ENCODE measurements around the gene UNC45A. TPM values are rescaled to one million over a fixed set of nuclear protein-coding genes. Genes with fewer than 3 reads are reported as not detected.

Gene UNC45A
- total RNA-seq, 1 donor from 2014 or later = 25.8 TPM

DNA sequence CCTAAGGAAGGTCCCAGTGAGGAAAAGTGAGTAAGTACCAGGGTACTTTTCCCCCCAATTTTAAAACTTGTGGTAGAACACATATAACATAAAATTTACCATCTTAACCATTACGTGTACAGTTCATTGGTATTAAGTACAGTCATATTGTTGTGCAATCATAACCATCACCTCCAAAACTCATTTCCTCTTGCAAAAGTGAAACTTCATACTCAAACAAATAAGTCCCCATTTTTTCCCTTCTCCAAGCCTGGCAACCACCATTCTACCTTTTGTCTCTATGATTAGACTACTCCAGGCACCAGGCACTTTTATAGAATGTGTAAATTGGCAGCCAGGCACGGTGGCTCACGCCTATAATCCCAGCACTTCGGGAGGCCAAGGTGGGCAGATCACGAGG, 47.0 kb downstream of the UNC45A start:
- DNase-seq (ENCODE audit: missing footprints) = no peak
- intact Hi-C loops (cut with DNase I) = no loop called here
- no peak for ATAC-seq

DNA sequence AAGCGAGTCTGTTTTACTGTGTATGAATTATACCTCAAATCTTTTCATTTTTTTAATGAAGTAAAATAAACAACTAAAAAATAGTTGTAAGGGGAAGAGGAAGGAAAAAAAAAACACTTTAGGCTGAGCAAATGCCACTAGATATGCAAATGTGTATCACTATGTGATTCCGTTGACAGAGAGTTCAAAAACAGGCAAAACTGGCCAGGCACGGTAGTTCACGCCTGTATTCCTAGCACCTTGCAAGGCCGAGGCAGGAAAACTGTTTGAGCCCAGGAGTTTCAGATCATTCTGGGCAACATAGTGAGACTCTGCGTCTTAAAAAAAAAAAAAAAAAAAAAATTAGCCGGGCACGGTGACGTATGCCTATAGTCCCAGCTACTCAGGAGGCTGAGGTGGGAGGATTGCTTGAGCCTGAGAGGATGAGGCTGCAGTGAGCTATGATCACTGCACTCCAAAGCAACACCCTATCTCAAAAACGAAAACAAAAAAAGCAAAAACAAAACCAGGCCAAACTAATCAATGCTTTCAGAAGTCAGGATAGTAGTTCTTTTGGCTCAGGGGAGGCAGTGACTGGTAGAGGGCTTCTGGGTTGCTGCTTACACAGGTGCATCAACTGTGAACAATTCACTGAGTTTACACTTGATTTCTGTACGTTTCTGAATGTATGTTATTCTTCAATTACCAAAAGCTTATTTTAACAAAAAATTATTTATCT, 51.9 kb downstream of the UNC45A start:
- ATAC-seq = no peak
- no peak for DNase-seq (ENCODE audit: missing footprints)
- intact Hi-C loops (cut with DNase I) = no loop called here

- DNase-seq (ENCODE audit: missing footprints) = no peak
- no peak for ATAC-seq
- intact Hi-C loops (cut with DNase I) = no loop called here
These were observed 52.6 kb downstream of the UNC45A start for GRCh38 chr15:90987561-90988141.

- no peak for DNase-seq (ENCODE audit: missing footprints)
- intact Hi-C loops (cut with DNase I) = no loop called here
- ATAC-seq = no peak
These were observed 53.2 kb downstream of the UNC45A start for GRCh38 chr15:90988296-90988695.

DNA sequence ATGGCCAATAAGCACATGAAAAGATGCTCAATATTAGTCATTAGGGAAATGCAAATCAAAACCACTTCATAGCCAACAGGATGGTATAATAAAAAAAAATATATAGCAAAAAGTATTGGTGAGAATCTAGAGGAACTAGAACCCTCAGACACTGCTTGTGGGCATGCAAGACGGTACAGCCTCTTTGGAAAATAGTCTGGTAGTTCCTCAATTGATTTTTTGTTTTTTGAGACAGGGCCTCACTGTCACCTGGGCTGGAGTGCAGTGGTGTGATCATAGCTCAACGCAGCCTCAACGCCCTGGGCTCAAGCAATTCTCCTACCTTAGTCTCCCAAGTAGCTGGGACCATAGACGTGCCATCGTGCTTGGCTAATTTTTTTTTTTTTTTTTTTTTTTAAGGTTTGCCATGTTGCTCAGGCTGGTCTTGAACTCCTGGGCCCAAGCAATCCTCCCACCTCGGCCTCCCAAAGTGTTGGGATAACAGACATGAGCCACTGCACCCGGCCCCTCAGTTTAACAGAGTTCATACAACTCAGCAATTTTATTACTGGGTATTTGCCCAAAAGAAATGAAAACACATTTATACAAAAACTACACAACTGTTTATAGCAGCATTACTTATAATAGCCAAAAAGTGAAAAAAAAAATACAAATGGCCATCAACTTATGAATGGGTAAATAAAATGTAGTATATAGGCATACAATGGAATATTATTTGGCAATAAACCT, 54.1 kb downstream of the UNC45A start:
- intact Hi-C loops (cut with DNase I) = no loop called here
- no peak for DNase-seq (ENCODE audit: missing footprints)
- no peak for ATAC-seq

DNA sequence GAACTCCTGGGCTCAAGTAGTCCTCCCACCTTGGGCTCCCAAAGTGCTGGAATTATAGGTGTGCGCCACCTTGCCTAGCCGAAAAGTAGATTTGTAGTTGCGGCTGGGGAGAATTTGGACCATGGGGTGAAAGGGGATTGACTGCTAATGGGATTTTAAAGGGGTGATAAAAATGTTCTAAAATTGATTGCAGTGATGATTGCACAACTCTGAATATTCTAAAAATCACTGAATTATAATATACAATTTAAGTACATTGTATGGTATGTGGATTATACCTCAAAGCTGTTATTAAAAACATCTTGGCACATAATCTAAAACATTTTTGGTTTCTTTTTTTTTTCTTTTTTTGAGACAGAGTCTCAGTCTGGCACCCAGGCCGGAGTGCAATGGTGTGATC, 55.4 kb downstream of the UNC45A start:
- DNase-seq (ENCODE audit: missing footprints) = no peak
- ATAC-seq = no peak
- intact Hi-C loops (cut with DNase I) = loop anchor here (5.0 kb wide), 1 partner anchor 33 kb away; no protein-coding TSS in a partner anchor

- ATAC-seq (no peak), DNase-seq (ENCODE audit: missing footprints) (no peak)
- intact Hi-C loops (cut with DNase I) = loop anchor here (5.0 kb wide), 1 partner anchor 34 kb away; no protein-coding TSS in a partner anchor
These were observed 56.7 kb downstream of the UNC45A start for GRCh38 chr15:90991587-90992285.

- ATAC-seq = peak; percentile 14
- intact Hi-C loops (cut with DNase I) = loop anchor here (1.0 to 5.0 kb wide), 2 partner anchors 28 to 37 kb away; partner anchors contain the start of gene VPS33B
- peak; percentile 64 for DNase-seq (ENCODE audit: missing footprints)
These were observed 59.0 kb downstream of the UNC45A start for GRCh38 chr15:90994059-90994416.

- ATAC-seq (peak; percentile 100), DNase-seq (ENCODE audit: missing footprints) (peak; percentile 99)
- intact Hi-C loops (cut with DNase I) = loop anchor here (1.0 to 5.0 kb wide), 2 partner anchors 28 to 37 kb away; partner anchors contain the start of gene VPS33B
These were observed 59.6 kb downstream of the UNC45A start, which contains the start of gene PRC1 for GRCh38 chr15:90994417-90995311. Gene PRC1 (minus strand): TSS chr15:90994535. CDS start chr15:90994417, 118 bp downstream.

GRCh38 chr15:90998737-90999136, 63.7 kb downstream of the UNC45A start:
- intact Hi-C loops (cut with DNase I) = no loop called here
- no peak for ATAC-seq
- no peak for DNase-seq (ENCODE audit: missing footprints)

- no peak for DNase-seq (ENCODE audit: missing footprints)
- ATAC-seq = no peak
- intact Hi-C loops (cut with DNase I) = no loop called here
These were observed 66.1 kb downstream of the UNC45A start for GRCh38 chr15:91001209-91001608.

Other genes with a start within 250 kb of the UNC45A start
- 26.6 TPM for gene BLM, start 217.9 kb upstream of the UNC45A start, total RNA-seq
- 51.2 TPM for gene FURIN, start 66.7 kb upstream of the UNC45A start, total RNA-seq
- gene FES, start 50.8 kb upstream of the UNC45A start, total RNA-seq = 19.3 TPM
- gene MAN2A2, start 32.0 kb upstream of the UNC45A start, total RNA-seq = 133 TPM
- gene HDDC3, start 2.7 kb upstream of the UNC45A start, total RNA-seq = 18.9 TPM
- 9.0 TPM for gene RCCD1, start 19.6 kb downstream of the UNC45A start, total RNA-seq
- 4.0 TPM for gene PRC1, start 59.2 kb downstream of the UNC45A start, total RNA-seq
- 4.2 TPM for gene VPS33B, start 87.3 kb downstream of the UNC45A start, total RNA-seq
- gene SV2B, start 165.0 kb downstream of the UNC45A start, total RNA-seq = 3.5 TPM

Measured in Right ventricle myocardium inferior (tissue), 1 donor.